SU-DHL-6 (cell line): ENCODE data around the gene ZNF184.
A peak's percentile ranks its signal among the peaks of the same experiment; 100 is the strongest.

Experiments used
- H2AFZ ChIP-seq: fragments of 200-600 bp; sonication (generic); 2 replicates; pipeline ENCODE4 v1.6.1; 2014; ENCODE audit warnings: low read depth, mild to moderate bottlenecking, moderate library complexity, mixed read lengths, antibody characterized with exemption, low read length; ENCODE audit not compliant: severe bottlenecking
- H3F3A ChIP-seq: fragments of 200-600 bp; shearing (Covaris generic); 2 replicates; pipeline ENCODE4 v1.6.0; 2016; ENCODE audit warnings: antibody characterized with exemption, mild to moderate bottlenecking; ENCODE audit not compliant: insufficient read depth
- H3K27ac ChIP-seq: fragments of 200-600 bp; sonication (generic); 2 replicates; pipeline ENCODE4 v1.5.1; 2016; ENCODE audit warnings: low read depth, mild to moderate bottlenecking, low read length, moderate library complexity, mixed read lengths
- H3K27me3 ChIP-seq: fragments of 200-600 bp; sonication (generic), shearing (Covaris generic); 2 replicates; pipeline ENCODE4 v1.6.0; 2014; ENCODE audit warnings: mild to moderate bottlenecking, low read length
- H3K36me3 ChIP-seq: fragments of 200-600 bp; sonication (generic); 2 replicates; pipeline ENCODE4 v1.6.1; 2014; ENCODE audit warnings: mild to moderate bottlenecking, low read length, mixed read lengths
- H3K4me2 ChIP-seq: fragments of 300-600, 200-600 bp; shearing (Covaris generic), sonication (generic); 2 replicates; pipeline ENCODE4 v1.6.0; 2014; ENCODE audit warnings: low read length, low read depth, mild to moderate bottlenecking; ENCODE audit not compliant: poor library complexity, severe bottlenecking
- H3K4me3 ChIP-seq: fragments of 200-600 bp; sonication (generic); 2 replicates; pipeline ENCODE4 v1.5.1; 2014; ENCODE audit warnings: antibody characterized with exemption, low read length, mild to moderate bottlenecking, mixed read lengths; ENCODE audit not compliant: insufficient read depth, poor library complexity, severe bottlenecking
- H3K79me2 ChIP-seq: fragments of 200-600 bp; sonication (generic); 2 replicates; pipeline ENCODE4 v1.6.1; 2014; ENCODE audit warnings: mild to moderate bottlenecking, low read length, moderate library complexity; ENCODE audit not compliant: insufficient read depth
- H3K9ac ChIP-seq: fragments of 200-600 bp; sonication (generic); 2 replicates; pipeline ENCODE4 v1.7.0; 2014; ENCODE audit warnings: mild to moderate bottlenecking, low read length
- H3K9me2 ChIP-seq: fragments of 200-600 bp; sonication (generic); replicated peaks from 2 replicates; pipeline ENCODE4 v1.6.1; 2014; ENCODE audit warnings: low read length; ENCODE audit not compliant: insufficient read depth
- H3K9me3 ChIP-seq: fragments of 200-600 bp; sonication (generic); 2 replicates; pipeline ENCODE4 v1.6.1; 2014; ENCODE audit warnings: low read length, mixed read lengths; ENCODE audit not compliant: insufficient read depth
- H4K20me1 ChIP-seq: fragments of 200-600 bp; sonication (generic); 2 replicates; pipeline ENCODE4 v1.6.1; 2014; ENCODE audit warnings: low read depth, mild to moderate bottlenecking, antibody characterized with exemption, low read length, moderate library complexity, mixed read lengths
- EZH2phosphoT487 ChIP-seq: fragments of 200-600 bp; sonication (generic), shearing (Covaris generic); conservative IDR thresholded peaks from 2 replicates; pipeline ENCODE4 v1.6.1; 2018; ENCODE audit warnings: mild to moderate bottlenecking, antibody characterized with exemption, low read length, moderate library complexity, mixed read lengths
- TF ChIP-seq, protein P1 (sequence below): fragments of 200-600 bp; sonication (generic); IDR thresholded peaks from one replicate; pipeline ENCODE4 v1.5.1; 2017; ENCODE audit warnings: antibody characterized with exemption, mild to moderate bottlenecking, low read length, moderate library complexity; ENCODE audit not compliant: insufficient read depth, poor library complexity, severe bottlenecking

Gene ZNF184

DNA sequence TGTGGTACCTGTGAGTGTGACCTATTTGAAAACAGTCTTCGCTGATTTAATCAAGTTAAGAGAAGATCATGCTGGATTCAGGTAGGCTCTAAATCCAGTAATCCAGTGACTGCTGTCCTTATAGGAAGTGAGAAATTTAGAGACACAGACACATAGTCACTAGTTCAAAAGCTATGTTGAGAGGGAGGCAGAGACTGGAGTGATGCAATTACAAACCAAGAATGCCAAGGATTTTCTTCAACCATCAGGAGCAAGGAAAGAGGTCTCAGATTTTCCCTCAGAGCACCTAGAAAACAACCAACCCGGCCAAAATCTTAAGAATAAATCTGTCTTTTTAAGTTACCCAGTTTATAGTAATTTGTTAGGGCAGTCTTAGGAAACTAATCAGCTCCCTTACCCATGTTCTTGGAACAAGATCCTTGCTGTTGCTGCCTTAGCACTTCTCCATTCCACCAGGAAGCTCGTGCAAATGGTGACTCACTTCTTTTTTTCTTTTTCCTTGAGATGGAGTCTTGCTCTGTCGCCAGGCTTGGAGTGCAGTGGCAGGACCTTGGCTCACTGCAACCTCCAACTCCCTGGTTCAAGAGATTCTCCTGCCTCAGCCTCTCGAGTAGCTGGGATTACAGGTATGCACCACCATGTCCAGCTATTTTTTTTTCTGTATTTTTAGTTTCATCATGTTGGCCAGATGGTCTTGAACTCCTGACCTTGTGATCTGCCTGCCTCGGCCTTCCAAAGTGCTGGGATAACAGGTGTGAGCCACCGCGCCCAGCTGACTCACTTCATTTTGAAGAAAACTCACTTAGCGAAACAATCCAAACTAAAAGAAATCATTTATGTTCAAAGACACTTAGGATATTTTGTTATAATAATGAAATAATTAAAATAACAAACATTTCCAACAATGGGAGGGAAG, 34.4 kb upstream of the ZNF184 start:
- Histone ChIP-seq H4K20me1 (no peaks in the 10 kb centered on the region), H2AFZ (no peak overlapping the region), H3K4me2 (no peak overlapping the region)

DNA sequence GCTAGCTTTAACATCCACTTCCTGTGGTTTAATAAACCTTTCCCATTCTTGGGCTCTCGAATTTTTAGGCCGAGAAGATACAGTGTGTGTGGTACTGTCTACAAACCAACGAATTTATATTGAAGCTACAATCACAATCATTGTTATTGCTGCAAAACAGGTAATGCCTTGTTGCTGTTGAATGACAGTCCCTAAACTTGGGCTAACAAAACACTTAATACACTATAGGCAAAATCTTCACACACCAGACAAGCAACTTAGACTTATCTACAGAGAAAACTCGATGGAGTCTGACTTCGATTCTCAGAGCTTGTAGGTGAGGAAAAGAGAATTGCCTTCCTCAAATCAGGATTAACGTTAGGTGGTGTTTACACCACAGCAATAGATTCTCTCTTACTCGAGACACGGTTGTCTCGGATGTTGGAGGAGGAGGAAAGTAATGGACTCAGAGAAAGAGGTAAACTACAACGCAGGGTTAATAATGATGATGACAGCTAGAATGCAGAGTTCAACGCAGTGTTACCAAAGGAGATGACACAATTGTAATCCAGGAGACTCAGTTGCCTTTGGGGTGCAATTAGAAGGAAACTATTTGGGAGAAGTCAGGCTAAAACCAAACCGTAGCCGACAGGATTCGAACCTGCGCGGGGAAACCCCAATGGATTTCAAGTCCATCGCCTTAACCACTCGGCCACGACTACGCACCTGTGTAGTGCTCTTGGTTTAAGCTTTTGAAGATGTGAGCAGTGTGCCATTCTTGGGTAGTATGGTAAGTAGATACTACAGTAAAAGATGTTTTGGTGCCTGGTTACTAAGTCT, 32.5 kb upstream of the ZNF184 start:
- no peak overlapping the region for H3K27ac ChIP-seq
- H3K4me2 ChIP-seq, result no peak overlapping the region
- H4K20me1 ChIP-seq, result no peaks in the 10 kb centered on the region
- H3K4me3 ChIP-seq, result no peak overlapping the region
- H3K9me3 ChIP-seq, result no peaks in the 10 kb centered on the region
- TF ChIP-seq EZH2phosphoT487, result no peak
- TF ChIP-seq, protein P1, sequence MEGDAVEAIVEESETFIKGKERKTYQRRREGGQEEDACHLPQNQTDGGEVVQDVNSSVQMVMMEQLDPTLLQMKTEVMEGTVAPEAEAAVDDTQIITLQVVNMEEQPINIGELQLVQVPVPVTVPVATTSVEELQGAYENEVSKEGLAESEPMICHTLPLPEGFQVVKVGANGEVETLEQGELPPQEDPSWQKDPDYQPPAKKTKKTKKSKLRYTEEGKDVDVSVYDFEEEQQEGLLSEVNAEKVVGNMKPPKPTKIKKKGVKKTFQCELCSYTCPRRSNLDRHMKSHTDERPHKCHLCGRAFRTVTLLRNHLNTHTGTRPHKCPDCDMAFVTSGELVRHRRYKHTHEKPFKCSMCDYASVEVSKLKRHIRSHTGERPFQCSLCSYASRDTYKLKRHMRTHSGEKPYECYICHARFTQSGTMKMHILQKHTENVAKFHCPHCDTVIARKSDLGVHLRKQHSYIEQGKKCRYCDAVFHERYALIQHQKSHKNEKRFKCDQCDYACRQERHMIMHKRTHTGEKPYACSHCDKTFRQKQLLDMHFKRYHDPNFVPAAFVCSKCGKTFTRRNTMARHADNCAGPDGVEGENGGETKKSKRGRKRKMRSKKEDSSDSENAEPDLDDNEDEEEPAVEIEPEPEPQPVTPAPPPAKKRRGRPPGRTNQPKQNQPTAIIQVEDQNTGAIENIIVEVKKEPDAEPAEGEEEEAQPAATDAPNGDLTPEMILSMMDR, result no peak
- H3K36me3 ChIP-seq, result no peaks in the 10 kb centered on the region
- H3F3A ChIP-seq, result peaks cover 28% of the 10 kb centered on the region
- H3K27me3 ChIP-seq, result no peaks in the 10 kb centered on the region
- H3K9ac ChIP-seq, result no peak overlapping the region
- H3K9me2 ChIP-seq, result no peaks in the 10 kb centered on the region
- H2AFZ ChIP-seq, result no peak overlapping the region
- H3K79me2 ChIP-seq, result no peaks in the 10 kb centered on the region

More for the DNA sequence above, 34.4 kb upstream of the ZNF184 start:
- peaks cover 20% of the 10 kb centered on the region for H3F3A ChIP-seq
- H3K79me2 ChIP-seq, result no peaks in the 10 kb centered on the region
- no peaks in the 10 kb centered on the region for H3K36me3 ChIP-seq
- TF ChIP-seq, protein P1, result no peak
- no peak for TF ChIP-seq EZH2phosphoT487
- no peak overlapping the region for H3K27ac ChIP-seq
- H3K9me3 ChIP-seq, result no peaks in the 10 kb centered on the region
- H3K4me3 ChIP-seq, result no peak overlapping the region
- H3K9ac ChIP-seq, result no peak overlapping the region
- no peaks in the 10 kb centered on the region for H3K9me2 ChIP-seq
- H3K27me3 ChIP-seq, result no peaks in the 10 kb centered on the region

DNA sequence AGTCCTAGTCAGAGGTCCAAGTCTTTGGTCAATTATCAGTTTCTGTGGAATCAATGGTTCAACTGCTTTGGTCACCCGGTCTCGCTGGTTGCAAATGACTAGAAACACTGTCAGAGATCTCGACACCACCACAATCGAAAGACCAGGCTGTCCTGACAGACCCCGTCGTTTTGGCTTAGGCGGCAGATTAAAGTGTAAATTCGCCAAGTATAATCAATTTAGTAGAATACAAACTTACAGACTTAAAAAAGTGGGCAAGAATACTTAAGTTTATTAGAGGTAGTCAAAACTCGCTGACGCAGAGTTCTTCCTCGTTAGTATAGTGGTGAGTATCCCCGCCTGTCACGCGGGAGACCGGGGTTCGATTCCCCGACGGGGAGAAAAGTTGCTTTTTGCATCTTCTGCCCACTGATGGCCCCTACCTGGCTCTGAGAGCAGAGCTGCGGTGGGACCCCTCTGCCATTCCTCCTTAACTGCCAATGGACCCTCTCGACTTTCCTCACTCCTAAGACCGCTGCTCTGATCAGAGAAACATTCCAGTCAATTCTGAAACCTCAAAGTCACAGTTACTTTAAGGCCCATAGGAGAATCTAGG, 30.6 kb upstream of the ZNF184 start:
- Histone ChIP-seq H3K79me2 (no peaks in the 10 kb centered on the region), H3K36me3 (no peaks in the 10 kb centered on the region), H3K4me2 (peak overlapping the region; percentile 53), H4K20me1 (no peaks in the 10 kb centered on the region), H2AFZ (peak overlapping the region; percentile 72), H3K27me3 (no peaks in the 10 kb centered on the region), H3K9ac (peak overlapping the region; percentile 44), H3K4me3 (peak overlapping the region; percentile 57), H3K9me3 (no peaks in the 10 kb centered on the region), H3F3A (peaks cover 28% of the 10 kb centered on the region), H3K27ac (no peak overlapping the region), H3K9me2 (no peaks in the 10 kb centered on the region)
- no peak for TF ChIP-seq EZH2phosphoT487
- TF ChIP-seq, protein P1, result no peak
